ENCODE results near the gene OPTC. TPM values are rescaled to one million over a fixed set of nuclear protein-coding genes. Genes with fewer than 3 reads are reported as not detected.

The OPTC gene
- total RNA-seq, 1 donor from 2014 or later = not detected

DNA sequence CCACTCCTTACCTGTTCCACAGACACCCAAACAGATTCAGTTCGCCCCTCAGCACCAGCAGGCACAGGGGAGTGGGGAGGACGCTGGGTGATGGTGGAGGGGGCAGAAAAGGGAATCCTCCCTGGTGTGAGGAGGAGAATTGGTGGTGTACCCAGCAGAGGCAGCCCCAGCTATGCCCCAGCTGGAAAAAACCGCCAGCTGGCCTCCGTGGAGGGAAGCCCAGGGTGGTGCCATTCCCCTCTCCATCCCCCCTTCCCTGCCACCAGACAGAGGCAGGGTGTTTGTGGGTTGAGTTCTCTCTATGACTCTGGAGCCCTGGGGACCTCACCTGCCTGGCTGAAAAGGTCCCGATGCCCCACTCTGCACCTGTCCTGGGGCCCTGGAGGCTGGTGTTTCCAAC lies 27.9 kb downstream of the OPTC start:
- no peak overlapping the region for H3K4me3 Mint-ChIP-seq (ENCODE audit: unreplicated experiment)

DNA sequence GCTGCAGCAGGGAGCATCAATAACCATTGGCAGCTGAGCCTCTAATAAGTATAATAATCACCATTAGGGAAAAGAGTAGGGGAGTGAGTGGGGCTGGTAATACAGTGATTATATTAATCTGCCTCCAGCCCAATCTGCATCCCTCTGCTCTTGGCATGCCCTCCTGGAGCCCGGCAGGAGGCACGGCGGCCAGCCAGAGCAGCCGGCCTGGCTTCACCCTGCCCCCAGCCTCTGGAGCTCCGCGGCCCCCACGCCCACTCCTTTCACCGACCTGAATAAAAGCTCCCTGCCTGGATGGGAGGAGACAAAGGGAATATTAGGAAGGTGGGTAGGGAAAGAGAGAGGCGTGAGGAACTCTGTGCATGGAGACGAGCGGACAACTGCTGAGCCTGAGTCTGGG lies 28.3 kb downstream of the OPTC start:
- H3K4me1 Mint-ChIP-seq (ENCODE audit: unreplicated experiment) = peaks cover 61% of the 10 kb centered on the region
- H3K27ac Mint-ChIP-seq (ENCODE audit: unreplicated experiment) = no peak overlapping the region
- H3K27me3 Mint-ChIP-seq (ENCODE audit: unreplicated experiment) = no peaks in the 10 kb centered on the region
- no peak for DNase-seq (ENCODE audit: extremely low spot score, unreplicated experiment)
- TF ChIP-seq, protein P1, sequence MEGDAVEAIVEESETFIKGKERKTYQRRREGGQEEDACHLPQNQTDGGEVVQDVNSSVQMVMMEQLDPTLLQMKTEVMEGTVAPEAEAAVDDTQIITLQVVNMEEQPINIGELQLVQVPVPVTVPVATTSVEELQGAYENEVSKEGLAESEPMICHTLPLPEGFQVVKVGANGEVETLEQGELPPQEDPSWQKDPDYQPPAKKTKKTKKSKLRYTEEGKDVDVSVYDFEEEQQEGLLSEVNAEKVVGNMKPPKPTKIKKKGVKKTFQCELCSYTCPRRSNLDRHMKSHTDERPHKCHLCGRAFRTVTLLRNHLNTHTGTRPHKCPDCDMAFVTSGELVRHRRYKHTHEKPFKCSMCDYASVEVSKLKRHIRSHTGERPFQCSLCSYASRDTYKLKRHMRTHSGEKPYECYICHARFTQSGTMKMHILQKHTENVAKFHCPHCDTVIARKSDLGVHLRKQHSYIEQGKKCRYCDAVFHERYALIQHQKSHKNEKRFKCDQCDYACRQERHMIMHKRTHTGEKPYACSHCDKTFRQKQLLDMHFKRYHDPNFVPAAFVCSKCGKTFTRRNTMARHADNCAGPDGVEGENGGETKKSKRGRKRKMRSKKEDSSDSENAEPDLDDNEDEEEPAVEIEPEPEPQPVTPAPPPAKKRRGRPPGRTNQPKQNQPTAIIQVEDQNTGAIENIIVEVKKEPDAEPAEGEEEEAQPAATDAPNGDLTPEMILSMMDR (IDR thresholded peaks at IDR 0.05) = no peak
- no peaks in the 10 kb centered on the region for H3K9me3 Mint-ChIP-seq (ENCODE audit: unreplicated experiment)
- no peaks in the 10 kb centered on the region for H3K36me3 Mint-ChIP-seq (ENCODE audit: unreplicated experiment)
- no peak overlapping the region for H3K4me3 Mint-ChIP-seq (ENCODE audit: unreplicated experiment)

More for the DNA sequence above, 27.9 kb downstream of the OPTC start:
- TF ChIP-seq, protein P1 (IDR thresholded peaks at IDR 0.05) = no peak
- Mint-ChIP-seq H3K27me3 (ENCODE audit: unreplicated experiment) (no peaks in the 10 kb centered on the region), H3K4me1 (ENCODE audit: unreplicated experiment) (peaks cover 57% of the 10 kb centered on the region), H3K27ac (ENCODE audit: unreplicated experiment) (no peak overlapping the region), H3K9me3 (ENCODE audit: unreplicated experiment) (no peaks in the 10 kb centered on the region), H3K36me3 (ENCODE audit: unreplicated experiment) (no peaks in the 10 kb centered on the region)
- DNase-seq (ENCODE audit: extremely low spot score, unreplicated experiment) = no peak

GRCh38 chr1:203523667-203524066 lies 29.7 kb downstream of the OPTC start:
- Mint-ChIP-seq H3K4me3 (ENCODE audit: unreplicated experiment) (no peak overlapping the region), H3K27me3 (ENCODE audit: unreplicated experiment) (no peaks in the 10 kb centered on the region), H3K36me3 (ENCODE audit: unreplicated experiment) (no peaks in the 10 kb centered on the region), H3K27ac (ENCODE audit: unreplicated experiment) (no peak overlapping the region), H3K9me3 (ENCODE audit: unreplicated experiment) (no peaks in the 10 kb centered on the region), H3K4me1 (ENCODE audit: unreplicated experiment) (peaks cover 61% of the 10 kb centered on the region)
- TF ChIP-seq, protein P1 (IDR thresholded peaks at IDR 0.05) = no peak
- no peak for DNase-seq (ENCODE audit: extremely low spot score, unreplicated experiment)

- no peaks in the 10 kb centered on the region for H3K36me3 Mint-ChIP-seq (ENCODE audit: unreplicated experiment)
- H3K4me1 Mint-ChIP-seq (ENCODE audit: unreplicated experiment) = peaks cover 64% of the 10 kb centered on the region
- no peak overlapping the region for H3K4me3 Mint-ChIP-seq (ENCODE audit: unreplicated experiment)
- no peaks in the 10 kb centered on the region for H3K9me3 Mint-ChIP-seq (ENCODE audit: unreplicated experiment)
- H3K27me3 Mint-ChIP-seq (ENCODE audit: unreplicated experiment) = no peaks in the 10 kb centered on the region
- DNase-seq (ENCODE audit: extremely low spot score, unreplicated experiment) = no peak
- peak overlapping the region; percentile 27 for H3K27ac Mint-ChIP-seq (ENCODE audit: unreplicated experiment)
- TF ChIP-seq, protein P1 (IDR thresholded peaks at IDR 0.05) = no peak
Measured at GRCh38 chr1:203524152-203524551, 30.2 kb downstream of the OPTC start.

- Mint-ChIP-seq H3K27ac (ENCODE audit: unreplicated experiment) (no peak overlapping the region), H3K9me3 (ENCODE audit: unreplicated experiment) (no peaks in the 10 kb centered on the region), H3K4me3 (ENCODE audit: unreplicated experiment) (no peak overlapping the region), H3K36me3 (ENCODE audit: unreplicated experiment) (no peaks in the 10 kb centered on the region), H3K4me1 (ENCODE audit: unreplicated experiment) (peaks cover 64% of the 10 kb centered on the region), H3K27me3 (ENCODE audit: unreplicated experiment) (no peaks in the 10 kb centered on the region)
- DNase-seq (ENCODE audit: extremely low spot score, unreplicated experiment) = no peak
- TF ChIP-seq, protein P1 (IDR thresholded peaks at IDR 0.05) = no peak
Measured at GRCh38 chr1:203524824-203525223, 30.9 kb downstream of the OPTC start.
